Smooth muscle cell (in vitro differentiated cells): Measurements from ENCODE around the gene DUSP22. TPM values are rescaled to one million over a fixed set of nuclear protein-coding genes. Genes with fewer than 3 reads are reported as not detected.

Source experiments
- DNase-seq: peaks from one replicate; lab custom pipeline; 2025; ENCODE audit not compliant: unreplicated experiment; lab: John Stamatoyannopoulos, UW
- H2AFZ ChIP-seq: fragments of 200-600 bp; sonication (generic); 2 replicates; pipeline ENCODE4 v1.6.0; 2016; ENCODE audit warnings: antibody characterized with exemption, low read depth, mild to moderate bottlenecking
- H3F3A ChIP-seq: fragments of 200-600 bp; sonication (generic); 2 replicates; pipeline ENCODE4 v1.6.0; 2017; ENCODE audit warnings: antibody characterized with exemption, low read depth
- H3K27ac ChIP-seq: fragments of 200-600 bp; sonication (generic); 2 replicates; pipeline ENCODE4 v1.5.1; 2016; ENCODE audit warnings: low read depth, mild to moderate bottlenecking
- H3K27me3 ChIP-seq: fragments of 200-600 bp; sonication (generic); 2 replicates; pipeline ENCODE4 v1.6.1; 2016; ENCODE audit warnings: low read depth, mild to moderate bottlenecking
- H3K36me3 ChIP-seq: fragments of 200-600 bp; sonication (generic); 2 replicates; pipeline ENCODE4 v1.5.1; 2016; ENCODE audit warnings: low read depth
- H3K4me1 ChIP-seq: fragments of 200-600 bp; sonication (generic); 2 replicates; pipeline ENCODE4 v1.5.1; 2016; ENCODE audit warnings: low read depth
- H3K4me2 ChIP-seq: fragments of 200-600 bp; sonication (generic); 2 replicates; pipeline ENCODE4 v1.6.0; 2016; ENCODE audit warnings: mild to moderate bottlenecking
- H3K4me3 ChIP-seq: fragments of 200-600 bp; sonication (generic); 2 replicates; pipeline ENCODE4 v1.5.1; 2016; ENCODE audit warnings: mild to moderate bottlenecking
- H3K79me2 ChIP-seq: fragments of 200-600 bp; sonication (generic); 2 replicates; pipeline ENCODE4 v1.6.0; 2016; ENCODE audit warnings: low read depth, mild to moderate bottlenecking
- H3K9ac ChIP-seq: fragments of 200-600 bp; sonication (generic); 2 replicates; pipeline ENCODE4 v1.6.0; 2016; ENCODE audit warnings: low read depth
- H3K9me3 ChIP-seq: fragments of 200-600 bp; sonication (generic); replicated peaks from 2 replicates; pipeline ENCODE4 v1.5.1; 2016; ENCODE audit warnings: low read depth
- H4K20me1 ChIP-seq: fragments of 200-600 bp; sonication (generic); 2 replicates; pipeline ENCODE4 v1.6.0; 2016; ENCODE audit warnings: low read depth
- CTCF ChIP-seq: fragments of 200-600 bp; sonication (generic); IDR thresholded peaks from 2 replicates; pipeline ENCODE4 v1.5.1; 2017; ENCODE audit warnings: borderline replicate concordance, mild to moderate bottlenecking, antibody characterized with exemption; ENCODE audit not compliant: insufficient read depth, poor library complexity, severe bottlenecking
- WGBS: methylation state at CpG from one replicate; pipeline ENCODE4 v1.1.7; 2016; ENCODE audit warnings: low lambda C conversion rate; 5-methylcytosine and 5-hydroxymethylcytosine counted together
- polyA plus RNA-seq: library from polyadenylated mRNA; unstranded; fragments of >200 nt; fragmentation: Nextera tagmentation; extraction: Ambion mirVana; gene quantifications from 2 replicates; pipeline ENCODE4 v1.2.1, GENCODE V29; 2016
- total RNA-seq: library from RNA; depleted of rRNA; stranded (reverse); fragments of >200 nt; gene quantifications from 2 replicates; pipeline ENCODE4 v1.2.3, GENCODE V29; 2014

DUSP22 gene
- total and polyA plus RNA-seq, 2 experiments from 2014 or later, result 16.3 to 19.1 TPM

- H3K9ac ChIP-seq, result no peak overlapping the region
- H3K9me3 ChIP-seq, result no peaks in the 10 kb centered on the region
- H3K36me3 ChIP-seq, result no peaks in the 10 kb centered on the region
- H3K4me1 ChIP-seq, result no peaks in the 10 kb centered on the region
- H2AFZ ChIP-seq, result no peak overlapping the region
- WGBS, result 77% methylated on average over 10 of the region's 10 CpGs
- H3K4me3 ChIP-seq, result no peak overlapping the region
- no peak overlapping the region for H3K27ac ChIP-seq
- DNase-seq, result no peak
- TF ChIP-seq CTCF, result no peak
- H3F3A ChIP-seq, result no peaks in the 10 kb centered on the region
- H3K79me2 ChIP-seq, result no peaks in the 10 kb centered on the region
- peaks cover 38% of the 10 kb centered on the region for H4K20me1 ChIP-seq
- H3K27me3 ChIP-seq, result no peaks in the 10 kb centered on the region
- H3K4me2 ChIP-seq, result no peak overlapping the region
These were observed 51.1 kb downstream of the DUSP22 start for GRCh38 chr6:343226-343935.

DNA sequence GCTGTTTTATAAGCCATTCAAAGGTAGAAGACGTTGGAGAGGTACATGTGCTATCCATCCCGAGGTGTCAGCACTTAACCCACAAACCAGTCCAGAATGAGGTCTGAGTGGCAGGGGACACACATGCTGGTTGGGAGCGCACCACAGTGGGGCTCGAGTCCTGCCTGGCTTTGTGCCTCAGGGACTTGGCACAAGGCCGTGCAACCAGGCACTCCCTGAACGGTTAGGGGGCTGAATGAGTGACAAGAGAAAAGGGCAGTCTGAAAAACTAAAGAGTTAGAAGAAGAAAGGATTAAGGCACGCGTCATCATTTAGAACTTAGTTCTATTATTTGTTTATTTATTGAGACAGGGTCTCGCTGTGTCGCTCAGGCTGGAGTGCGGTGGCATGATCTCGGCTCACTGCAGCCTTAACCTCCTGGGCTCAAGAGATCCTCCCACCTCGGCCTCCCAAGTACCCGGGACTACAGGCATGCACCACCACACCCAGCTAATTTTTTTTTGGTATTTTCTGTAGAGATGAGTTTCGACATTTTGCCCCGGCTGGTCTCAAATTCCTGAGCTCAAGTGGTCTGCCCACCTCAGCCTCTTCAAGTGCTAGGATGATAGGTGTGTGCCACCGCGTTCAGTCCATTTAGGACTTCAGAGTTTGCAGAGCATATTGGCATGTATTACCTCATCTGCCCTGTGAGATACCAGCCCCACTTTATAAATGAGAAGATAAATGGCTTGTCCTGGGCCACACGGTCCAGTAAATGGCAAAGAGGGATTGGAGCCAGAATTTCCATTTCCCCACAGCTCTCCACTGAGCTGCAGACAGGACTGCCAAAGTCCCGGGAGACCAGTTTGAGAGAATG is 51.9 kb downstream of the DUSP22 start:
- peaks cover 38% of the 10 kb centered on the region for H4K20me1 ChIP-seq
- peak overlapping the region; percentile 22 for H3K9ac ChIP-seq
- H3K4me1 ChIP-seq, result no peaks in the 10 kb centered on the region
- H3K27me3 ChIP-seq, result no peaks in the 10 kb centered on the region
- TF ChIP-seq CTCF, result no peak
- H3F3A ChIP-seq, result no peaks in the 10 kb centered on the region
- WGBS, result 85% methylated on average over 20 of the region's 20 CpGs
- H3K27ac ChIP-seq, result peak overlapping the region; percentile 76
- no peak overlapping the region for H2AFZ ChIP-seq
- H3K36me3 ChIP-seq, result no peaks in the 10 kb centered on the region
- H3K79me2 ChIP-seq, result no peaks in the 10 kb centered on the region
- H3K4me3 ChIP-seq, result no peak overlapping the region
- no peaks in the 10 kb centered on the region for H3K9me3 ChIP-seq
- no peak for DNase-seq
- H3K4me2 ChIP-seq, result peak overlapping the region; percentile 16

DNA sequence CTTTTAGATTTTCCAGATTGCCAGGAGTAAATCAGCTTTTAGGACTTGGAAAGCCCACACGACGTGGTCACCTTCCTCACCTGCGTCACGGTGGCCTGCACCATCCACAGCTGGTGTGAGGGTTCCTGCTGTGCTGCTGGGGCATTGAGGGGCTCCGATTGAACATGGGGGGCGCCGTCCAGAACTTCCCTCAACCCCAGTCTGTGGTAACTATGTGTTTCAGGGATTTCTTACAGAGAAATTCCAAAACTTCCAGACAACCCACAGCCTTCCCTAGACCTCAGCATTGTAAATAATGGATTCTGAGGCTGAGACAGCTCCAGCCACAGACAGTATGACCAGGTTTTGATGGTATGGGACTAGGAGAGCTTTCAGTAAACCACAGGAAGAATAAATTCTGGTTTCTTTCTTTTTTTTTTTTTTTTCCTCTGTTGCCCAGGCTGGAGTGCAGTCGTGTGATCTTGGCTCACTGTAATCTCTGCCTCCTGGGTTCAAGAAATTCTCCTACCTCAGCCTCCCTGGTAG is 52.6 kb downstream of the DUSP22 start:
- no peaks in the 10 kb centered on the region for H3K79me2 ChIP-seq
- TF ChIP-seq CTCF, result no peak
- H3K9me3 ChIP-seq, result no peaks in the 10 kb centered on the region
- H2AFZ ChIP-seq, result no peak overlapping the region
- H3F3A ChIP-seq, result no peaks in the 10 kb centered on the region
- H3K9ac ChIP-seq, result peak overlapping the region; percentile 22
- peaks cover 38% of the 10 kb centered on the region for H4K20me1 ChIP-seq
- no peaks in the 10 kb centered on the region for H3K4me1 ChIP-seq
- DNase-seq, result no peak
- H3K36me3 ChIP-seq, result no peaks in the 10 kb centered on the region
- no peaks in the 10 kb centered on the region for H3K27me3 ChIP-seq
- no peak overlapping the region for H3K4me3 ChIP-seq
- H3K27ac ChIP-seq, result peak overlapping the region; percentile 76
- peak overlapping the region; percentile 16 for H3K4me2 ChIP-seq
- 57% methylated on average over 8 of the region's 8 CpGs for WGBS
